Ovary (tissue), 9 donors: ENCODE data around the gene AAK1. TPM values are rescaled to one million over a fixed set of nuclear protein-coding genes. Genes with fewer than 3 reads are reported as not detected.

ENCODE experiments used
- DNase-seq, 5 donors: peaks; one replicate each; pipeline ENCODE4 v3.0.0-alpha.2; 2019 to 2020
- H3K27ac ChIP-seq, 2 donors: fragments of 200-600 bp; one replicate each; pipeline versions ENCODE4 v1.5.1 to v1.8.0; 2019 to 2022
- H3K27me3 ChIP-seq: fragments of 200-600 bp; one replicate; pipeline ENCODE4 v1.8.0; 2022
- H3K36me3 ChIP-seq: fragments of 200-600 bp; sonication (generic); one replicate; pipeline ENCODE4 v1.5.1; 2019
- H3K4me1 ChIP-seq: one replicate; pipeline ENCODE4 v1.8.1; 2013; ENCODE audit warnings: mild to moderate bottlenecking, moderate library complexity; ENCODE audit not compliant: insufficient read depth
- H3K4me3 ChIP-seq: fragments of 200-600 bp; sonication (generic); one replicate; pipeline ENCODE4 v1.5.1; 2017
- H3K9me3 ChIP-seq, 2 donors: fragments of 200-600 bp in 1 of 2; sonication (generic) in 1 of 2; one replicate each; pipeline versions ENCODE4 v1.5.1 to v1.8.1; 2013 to 2019; ENCODE audit warnings: mild to moderate bottlenecking in 1 of 2, moderate library complexity in 1 of 2
- CTCF ChIP-seq, 3 donors: fragments of 450-650 bp in 2 of 3; fragments of 200-600 bp in 1 of 3; IDR thresholded peaks; one replicate each; pipeline versions ENCODE4 v1.5.1 to v1.8.0; 2016 to 2022; ENCODE audit warnings: antibody characterized with exemption in 3 of 3, mild to moderate bottlenecking in 1 of 3
- EP300 ChIP-seq: sonication (generic); formaldehyde crosslinking; IDR thresholded peaks from one replicate; pipeline ENCODE4 v1.6.1; 2017; ENCODE audit warnings: antibody characterized with exemption
- POLR2A ChIP-seq: fragments of 450-650 bp; IDR thresholded peaks from one replicate; pipeline ENCODE4 v1.6.1; 2017; ENCODE audit warnings: antibody characterized with exemption, mild to moderate bottlenecking, moderate library complexity
- WGBS, 3 donors: extraction: QIAGEN DNeasy Blood & Tissue Kit in 1 of 3; methylation state at CpG; one replicate each; pipeline versions ENCODE4 v1.1.5 to v1.1.7; 2013 to 2017; 5-methylcytosine and 5-hydroxymethylcytosine counted together
- intact Hi-C, 4 donors: fragments of 100-400 bp; cut with DNase I; formaldehyde crosslinking; loops; one replicate each; pipeline versions ENCODE4 v1.11.0 to v1.15.1; 2022 to 2023
- polyA plus RNA-seq, 2 donors: library from polyadenylated mRNA; stranded (reverse); fragments of 200-250 nt in 1 of 2; fragments of 350-450 nt in 1 of 2; fragmentation: Illumina TruSeq in 1 of 2; extraction: RNeasy Lipid Tissue Mini Kit (QIAGEN cat#74804) in 1 of 2; gene quantifications; one replicate each; pipeline ENCODE4 v1.2.3, GENCODE V29; 2013 to 2014
- total RNA-seq, 7 donors: library from RNA; depleted of rRNA in 2 of 7; stranded (reverse); fragments of >200 nt in 2 of 7; fragmentation: NEBNext Ultra II Directional in 3 of 7; extraction: Animal tissue kit (Norgen Biotek cat#: 25700) in 3 of 7; gene quantifications; one replicate each; pipeline versions ENCODE4 v1.1.0 to v1.2.4, GENCODE V29; 2016 to 2023
- donor health status: DM: no; HTN: no; CAD: no; lungs with moderate emphysema.
- donor health status: DM: no; HTN: no; CAD: no.
- donor health status: Bipolar disorder and iron deficiency.
- donor health status: DM: yes; HTN: yes; CAD: no.
- donor health status: DM: no; HTN: no; CAD: no.
- donor health status: DM: yes; HTN: yes; CAD: no.

The AAK1 gene
- total and polyA plus RNA-seq, 9 donors, result 7.4 to 53.6 (median 34.3) TPM

GRCh38 chr2:69604026-69604678, 39.4 kb downstream of the AAK1 start:
- no peaks in the 10 kb centered on the region for H3K9me3 ChIP-seq
- H3K27me3 ChIP-seq, result no peaks in the 10 kb centered on the region
- no peak for DNase-seq
- TF ChIP-seq CTCF (IDR thresholded peaks at IDR 0.05) (no peak), EP300 (no peak), POLR2A (no peak)
- H3K36me3 ChIP-seq, result no peaks in the 10 kb centered on the region
- intact Hi-C loops, result no loop called here
- H3K4me3 ChIP-seq, result no peak overlapping the region
- H3K4me1 ChIP-seq, result no peaks in the 10 kb centered on the region
- H3K27ac ChIP-seq, result no peak overlapping the region
- WGBS, 3 donors, result 64 to 70% (median 67%) methylated on average over 6 of the region's 6 CpGs

- no peak for TF ChIP-seq EP300
- no peak for TF ChIP-seq CTCF (IDR thresholded peaks at IDR 0.05)
- no peak for TF ChIP-seq POLR2A
- WGBS, 3 donors, result 72 to 78% (median 74%) methylated on average over 4 of the region's 4 CpGs
- no peaks in the 10 kb centered on the region for H3K36me3 ChIP-seq
- H3K9me3 ChIP-seq, result no peaks in the 10 kb centered on the region
- DNase-seq, result no peak
- intact Hi-C loops, result no loop called here
- no peak overlapping the region for H3K27ac ChIP-seq
- no peaks in the 10 kb centered on the region for H3K27me3 ChIP-seq
- H3K4me1 ChIP-seq, result no peaks in the 10 kb centered on the region
- no peak overlapping the region for H3K4me3 ChIP-seq
Measured at GRCh38 chr2:69603146-69603743, 40.3 kb downstream of the AAK1 start.

- DNase-seq, result no peak
- no peak for TF ChIP-seq CTCF (IDR thresholded peaks at IDR 0.05)
- TF ChIP-seq EP300, result no peak
- no peak for TF ChIP-seq POLR2A
- WGBS, 3 donors, result 42 to 75% (median 69%) methylated on average over 2 of the region's 2 CpGs
- Histone ChIP-seq H3K27me3 (no peaks in the 10 kb centered on the region), H3K27ac (no peak overlapping the region), H3K9me3 (no peaks in the 10 kb centered on the region), H3K36me3 (no peaks in the 10 kb centered on the region), H3K4me3 (no peak overlapping the region), H3K4me1 (no peaks in the 10 kb centered on the region)
- intact Hi-C loops, result no loop called here
Measured at GRCh38 chr2:69601179-69601612, 42.3 kb downstream of the AAK1 start.

- TF ChIP-seq POLR2A (no peak), CTCF (IDR thresholded peaks at IDR 0.05) (no peak), EP300 (no peak)
- 94 to 96% (median 95%) methylated on average over 4 of the region's 4 CpGs for WGBS, 3 donors
- Histone ChIP-seq H3K9me3 (no peaks in the 10 kb centered on the region), H3K4me3 (no peak overlapping the region), H3K27ac (no peak overlapping the region), H3K4me1 (no peaks in the 10 kb centered on the region), H3K36me3 (no peaks in the 10 kb centered on the region), H3K27me3 (no peaks in the 10 kb centered on the region)
- no peak for DNase-seq
- intact Hi-C loops, result no loop called here
Measured at GRCh38 chr2:69600425-69600824, 43.1 kb downstream of the AAK1 start.
